Spleen (tissue), 11 donors: ENCODE measurements around the gene CACNB2. TPM values are rescaled to one million over a fixed set of nuclear protein-coding genes. Genes with fewer than 3 reads are reported as not detected.

Source experiments
- DNase-seq: peaks from one replicate; pipeline ENCODE4 v3.0.0-alpha.2; 2020
- H3K27ac ChIP-seq, 8 donors: fragments of 200-600 bp; sonication (generic) in 7 of 8; 1 replicate in 4 of 8; 2 replicates in 4 of 8; pipeline versions ENCODE4 v1.5.0 to v1.8.0; 2016 to 2021; ENCODE audit warnings: inconsistent platforms in 4 of 8, mild to moderate bottlenecking in 4 of 8, moderate library complexity in 1 of 8
- H3K27me3 ChIP-seq, 7 donors: fragments of 200-600 bp; sonication (generic) in 6 of 7; replicated peaks in 1 of 7; 1 replicate in 4 of 7; 2 replicates in 3 of 7; pipeline versions ENCODE4 v1.5.0 to v1.8.0; 2016 to 2021; ENCODE audit warnings: inconsistent platforms in 3 of 7, mild to moderate bottlenecking in 1 of 7
- H3K36me3 ChIP-seq, 6 donors: fragments of 200-600 bp; sonication (generic) in 5 of 6; 1 replicate in 4 of 6; 2 replicates in 2 of 6; pipeline versions ENCODE4 v1.5.0 to v1.8.0; 2016 to 2021; ENCODE audit warnings: inconsistent platforms in 2 of 6
- H3K4me1 ChIP-seq, 6 donors: fragments of 200-600 bp; sonication (generic) in 5 of 6; 1 replicate in 3 of 6; 2 replicates in 3 of 6; pipeline versions ENCODE4 v1.5.0 to v1.8.0; 2016 to 2021; ENCODE audit warnings: inconsistent platforms in 3 of 6
- H3K4me3 ChIP-seq, 8 donors: fragments of 200-600 bp; sonication (generic) in 7 of 8; 1 replicate in 4 of 8; 2 replicates in 4 of 8; pipeline versions ENCODE4 v1.5.0 to v1.8.0; 2016 to 2021; ENCODE audit warnings: inconsistent platforms in 4 of 8, mild to moderate bottlenecking in 4 of 8, moderate library complexity in 2 of 8
- H3K9me3 ChIP-seq, 8 donors: fragments of 200-600 bp; sonication (generic) in 7 of 8; 1 replicate in 4 of 8; 2 replicates in 4 of 8; pipeline versions ENCODE4 v1.5.0 to v1.8.0; 2016 to 2021; ENCODE audit warnings: inconsistent platforms in 4 of 8
- CTCF ChIP-seq, 11 experiments: fragments of 200-600 bp in 7 of 11; fragments of 450-650 bp in 4 of 11; sonication (generic) in 4 of 11; IDR thresholded peaks in 8 of 11; conservative IDR thresholded peaks in 3 of 11; 1 replicate in 7 of 11; 2 replicates in 4 of 11; pipeline versions ENCODE4 v1.4.0 to v1.8.0; 2016 to 2021; ENCODE audit warnings: antibody characterized with exemption in 11 of 11, inconsistent platforms in 4 of 11, mild to moderate bottlenecking in 1 of 11
- POLR2A ChIP-seq, 3 donors: fragments of 450-650 bp; IDR thresholded peaks; one replicate each; pipeline ENCODE4 v1.5.1; 2017; ENCODE audit warnings: antibody characterized with exemption in 3 of 3, mild to moderate bottlenecking in 1 of 3
- POLR2AphosphoS5 ChIP-seq, 3 donors: sonication (generic); formaldehyde crosslinking; IDR thresholded peaks; one replicate each; pipeline ENCODE4 v1.5.1; 2017; ENCODE audit warnings: antibody characterized with exemption in 3 of 3
- WGBS, 5 donors: extraction: QIAGEN DNeasy Blood & Tissue Kit in 3 of 5; methylation state at CpG; one replicate each; pipeline versions ENCODE4 v1.1.5 to v1.1.7; 2013 to 2018; 5-methylcytosine and 5-hydroxymethylcytosine counted together
- intact Hi-C: fragments of 100-400 bp; cut with DNase I; formaldehyde crosslinking; loops from one replicate; pipeline ENCODE4 v1.15.0; 2023; ENCODE audit warnings: low total_unique reads
- polyA plus RNA-seq, 3 donors: library from polyadenylated mRNA; stranded (reverse); fragments of 200-250 nt; gene quantifications; one replicate each; pipeline ENCODE4 v1.2.1, GENCODE V29; 2013
- total RNA-seq, 7 donors: library from RNA; depleted of rRNA in 3 of 7; stranded (reverse); fragments of >200 nt in 3 of 7; fragmentation: NEBNext Ultra II Directional in 4 of 7; extraction: Animal tissue kit (Norgen Biotek cat#: 25700) in 4 of 7; gene quantifications; one replicate each; pipeline versions ENCODE4 v1.1.0 to v1.2.1, GENCODE V29; 2016 to 2021
- donor health status: healthy with polysubstance abuse.
- donor health status: DM: no; HTN: no; CAD: no; lungs with moderate emphysema.
- donor health status: DM: no; HTN: no; CAD: no.
- donor health status: Bipolar disorder and iron deficiency.
- donor health status: healthy.
- donor health status: DM: no; HTN: no; CAD: no.
- donor health status: DM: yes; HTN: yes; CAD: no.

The CACNB2 gene
- total and polyA plus RNA-seq, 10 donors, result 0.17 to 0.79 (median 0.44) TPM; not detected in 1

- H3K27me3 ChIP-seq, result peaks cover 0 to 4% (median 0%) of the 10 kb centered on the region in 7 donors
- WGBS, 5 donors, result 63 to 84% (median 79%) methylated on average over 2 of the region's 2 CpGs
- intact Hi-C loops, result no loop called here
- no peaks in the 10 kb centered on the region for H3K4me1 ChIP-seq
- no peak for DNase-seq
- H3K4me3 ChIP-seq, result no peak overlapping the region
- no peak overlapping the region for H3K27ac ChIP-seq
- no peak for TF ChIP-seq CTCF (IDR thresholded peaks at IDR 0.05 in 8 of 11, conservative IDR thresholded peaks at IDR 0.05 in 3 of 11)
- no peak for TF ChIP-seq POLR2AphosphoS5 (IDR thresholded peaks at IDR 0.05)
- TF ChIP-seq POLR2A (IDR thresholded peaks at IDR 0.05), result no peak
- H3K9me3 ChIP-seq, result no peaks in the 10 kb centered on the region
- no peaks in the 10 kb centered on the region for H3K36me3 ChIP-seq
These were observed 279.7 kb downstream of the CACNB2 start for GRCh38 chr10:18419945-18420344.

GRCh38 chr10:18421726-18422293 is 281.6 kb downstream of the CACNB2 start:
- no peak overlapping the region for H3K4me3 ChIP-seq
- intact Hi-C loops, result no loop called here

GRCh38 chr10:18423058-18423637 is 282.9 kb downstream of the CACNB2 start:
- Histone ChIP-seq H3K27me3 (peaks cover 0 to 4% (median 0%) of the 10 kb centered on the region in 7 donors), H3K36me3 (no peaks in the 10 kb centered on the region), H3K4me3 (no peak overlapping the region), H3K4me1 (no peaks in the 10 kb centered on the region), H3K27ac (no peak overlapping the region), H3K9me3 (no peaks in the 10 kb centered on the region)
- intact Hi-C loops, result no loop called here
- TF ChIP-seq POLR2A (IDR thresholded peaks at IDR 0.05) (no peak), POLR2AphosphoS5 (IDR thresholded peaks at IDR 0.05) (no peak), CTCF (IDR thresholded peaks at IDR 0.05 in 8 of 11, conservative IDR thresholded peaks at IDR 0.05 in 3 of 11) (no peak)
- DNase-seq, result no peak
- 48 to 71% (median 57%) methylated on average over 4 of the region's 4 CpGs for whole genome bisulfite sequencing, 5 donors

More at GRCh38 chr10:18421726-18422293, 281.6 kb downstream of the CACNB2 start:
- H3K27me3 ChIP-seq, result peaks cover 0 to 4% (median 0%) of the 10 kb centered on the region in 7 donors
- WGBS, 5 donors, result 79 to 86% (median 84%) methylated on average over 7 of the region's 7 CpGs
- no peaks in the 10 kb centered on the region for H3K36me3 ChIP-seq
- H3K4me1 ChIP-seq, result no peaks in the 10 kb centered on the region
- TF ChIP-seq CTCF (IDR thresholded peaks at IDR 0.05 in 8 of 11, conservative IDR thresholded peaks at IDR 0.05 in 3 of 11), result no peak
- no peak for TF ChIP-seq POLR2A (IDR thresholded peaks at IDR 0.05)
- no peak for TF ChIP-seq POLR2AphosphoS5 (IDR thresholded peaks at IDR 0.05)
- no peak for DNase-seq
- no peaks in the 10 kb centered on the region for H3K9me3 ChIP-seq
- no peak overlapping the region for H3K27ac ChIP-seq

GRCh38 chr10:18424200-18424599 is 284.0 kb downstream of the CACNB2 start:
- Histone ChIP-seq H3K4me1 (no peaks in the 10 kb centered on the region), H3K4me3 (no peak overlapping the region), H3K9me3 (no peaks in the 10 kb centered on the region), H3K27ac (no peak overlapping the region), H3K27me3 (peaks cover 0 to 4% (median 0%) of the 10 kb centered on the region in 7 donors), H3K36me3 (no peaks in the 10 kb centered on the region)
- 49 to 74% (median 62%) methylated on average over 8 of the region's 8 CpGs for WGBS, 5 donors
- no peak for DNase-seq
- intact Hi-C loops, result no loop called here
- TF ChIP-seq POLR2A (IDR thresholded peaks at IDR 0.05) (no peak), POLR2AphosphoS5 (IDR thresholded peaks at IDR 0.05) (no peak), CTCF (IDR thresholded peaks at IDR 0.05 in 8 of 11, conservative IDR thresholded peaks at IDR 0.05 in 3 of 11) (no peak)
